CD14-positive monocyte (primary cell): ENCODE measurements around the gene MARK4. TPM values are rescaled to one million over a fixed set of nuclear protein-coding genes. Genes with fewer than 3 reads are reported as not detected.

Source experiments
- DNase-seq, 3 donors: peaks; one replicate each; pipeline ENCODE4 v3.0.0-alpha.2; 2011 to 2022
- H2AFZ ChIP-seq: 2 replicates; pipeline ENCODE4 v1.6.0; 2012; ENCODE audit warnings: mild to moderate bottlenecking, low read depth, low read length, inconsistent platforms; ENCODE audit not compliant: insufficient read depth, poor library complexity, severe bottlenecking
- H3K27ac ChIP-seq, 2 donors: 1 replicate in 1 of 2; 2 replicates in 1 of 2; pipeline ENCODE4 v1.5.1; 2012 to 2013; ENCODE audit warnings: low read length in 2 of 2, control low read depth in 1 of 2, inconsistent platforms in 1 of 2, low read depth in 1 of 2, mild to moderate bottlenecking in 1 of 2
- H3K27me3 ChIP-seq, 2 donors: one replicate each; pipeline versions ENCODE4 v1.6.0 to v1.6.1; 2011 to 2013; ENCODE audit warnings: low read length in 2 of 2; ENCODE audit not compliant: control insufficient read depth in 2 of 2, insufficient read depth in 2 of 2
- H3K36me3 ChIP-seq, 2 donors: replicated peaks in 1 of 2; 1 replicate in 1 of 2; 2 replicates in 1 of 2; pipeline versions ENCODE4 v1.5.1 to v1.6.1; 2012 to 2013; ENCODE audit warnings: low read length in 2 of 2, control low read depth in 1 of 2, inconsistent platforms in 1 of 2, mild to moderate bottlenecking in 1 of 2; ENCODE audit not compliant: insufficient read depth in 2 of 2, control insufficient read depth in 1 of 2
- H3K4me1 ChIP-seq, 2 donors: 1 replicate in 1 of 2; 2 replicates in 1 of 2; pipeline versions ENCODE4 v1.5.1 to v1.6.1; 2012 to 2013; ENCODE audit warnings: low read length in 2 of 2, control low read depth in 1 of 2, inconsistent platforms in 1 of 2, mild to moderate bottlenecking in 1 of 2, moderate library complexity in 1 of 2; ENCODE audit not compliant: insufficient read depth in 2 of 2, control insufficient read depth in 1 of 2
- H3K4me2 ChIP-seq: replicated peaks from 2 replicates; pipeline ENCODE3; 2012; ENCODE audit warnings: low read length, moderate library complexity, mild to moderate bottlenecking; ENCODE audit not compliant: poor library complexity, severe bottlenecking; ENCODE audit errors: extremely low read depth
- H3K4me3 ChIP-seq, 3 experiments: fragments of 200-600 bp in 1 of 3; sonication (generic) in 1 of 3; replicated peaks in 1 of 3; 1 replicate in 2 of 3; 2 replicates in 1 of 3; pipeline ENCODE4 v1.5.1; 2011 to 2013; ENCODE audit warnings: low read length in 3 of 3, mild to moderate bottlenecking in 3 of 3, control low read depth in 2 of 3, low read depth in 2 of 3, inconsistent platforms in 1 of 3, moderate library complexity in 1 of 3
- H3K79me2 ChIP-seq: 2 replicates; pipeline ENCODE4 v1.6.0; 2012; ENCODE audit warnings: mild to moderate bottlenecking, control low read depth, inconsistent platforms, low read length, moderate library complexity; ENCODE audit not compliant: insufficient read depth
- H3K9ac ChIP-seq: 2 replicates; pipeline ENCODE4 v1.6.0; 2017; ENCODE audit warnings: low read length, mild to moderate bottlenecking; ENCODE audit not compliant: insufficient read depth, poor library complexity, severe bottlenecking
- H3K9me3 ChIP-seq, 2 donors: replicated peaks in 1 of 2; 1 replicate in 1 of 2; 2 replicates in 1 of 2; pipeline versions ENCODE4 v1.5.1 to v1.6.1; 2012 to 2013; ENCODE audit warnings: low read length in 2 of 2, control low read depth in 1 of 2; ENCODE audit not compliant: control insufficient read depth in 1 of 2, insufficient read depth in 1 of 2
- H4K20me1 ChIP-seq: 2 replicates; pipeline ENCODE4 v1.6.0; 2012; ENCODE audit warnings: mild to moderate bottlenecking, low read length, control low read depth, moderate library complexity; ENCODE audit not compliant: insufficient read depth
- H3K27ac Mint-ChIP-seq, 7 donors: one replicate each; pipeline ENCODE4 v1.8.0; 2020; ENCODE audit warnings: mild to moderate bottlenecking in 7 of 7, mixed read lengths in 7 of 7, moderate library complexity in 6 of 7, inconsistent platforms in 2 of 7
- H3K27me3 Mint-ChIP-seq, 3 donors: one replicate each; pipeline ENCODE4 v1.8.0; 2021 to 2022; ENCODE audit warnings: low read depth in 3 of 3, mild to moderate bottlenecking in 3 of 3, mixed read lengths in 3 of 3, moderate library complexity in 3 of 3, inconsistent platforms in 1 of 3
- H3K36me3 Mint-ChIP-seq, 2 donors: one replicate each; pipeline ENCODE4 v1.8.0; 2020; ENCODE audit warnings: mixed read lengths in 2 of 2, inconsistent platforms in 1 of 2, mild to moderate bottlenecking in 1 of 2
- H3K4me1 Mint-ChIP-seq: one replicate; pipeline ENCODE4 v1.8.0; 2020; ENCODE audit warnings: mild to moderate bottlenecking, mixed read lengths
- H3K4me3 Mint-ChIP-seq, 2 donors: one replicate each; pipeline ENCODE4 v1.8.0; 2020; ENCODE audit warnings: mild to moderate bottlenecking in 2 of 2, mixed read lengths in 2 of 2, moderate library complexity in 1 of 2
- H3K9me3 Mint-ChIP-seq, 7 donors: one replicate each; pipeline ENCODE4 v1.8.0; 2020 to 2022; ENCODE audit warnings: mixed read lengths in 7 of 7, mild to moderate bottlenecking in 6 of 7, moderate library complexity in 6 of 7, inconsistent platforms in 2 of 7
- CTCF ChIP-seq: fragments of 200-600 bp; IDR thresholded peaks from one replicate; pipeline ENCODE4 v1.8.0; 2022; ENCODE audit warnings: antibody characterized with exemption, mild to moderate bottlenecking
- WGBS: methylation state at CpG from one replicate; pipeline ENCODE4 v1.1.5; 2013; ENCODE audit warnings: missing lambda C conversion rate; ENCODE audit not compliant: insufficient coverage; 5-methylcytosine and 5-hydroxymethylcytosine counted together
- intact Hi-C, 2 donors: fragments of 100-400 bp; cut with micrococcal nuclease; formaldehyde crosslinking; loops; one replicate each; pipeline versions ENCODE4 v1.15.0 to v1.15.1; 2023
- polyA plus RNA-seq, 3 donors: library from polyadenylated mRNA; depleted of rRNA in 1 of 3; unstranded in 2 of 3; stranded (reverse) in 1 of 3; fragments of 300-500 nt in 2 of 3; fragments of >200 nt in 1 of 3; fragmentation: Illumina TruSeq in 2 of 3; gene quantifications; 1 replicate in 2 of 3; 2 replicates in 1 of 3; pipeline ENCODE4 v1.2.3, GENCODE V29; 2012 to 2021

MARK4 gene
- polyA plus RNA-seq, 3 donors: 0.59 to 18.4 (median 0.69) TPM

- Histone ChIP-seq H2AFZ (no peak overlapping the region), H3K79me2 (peaks cover 26% of the 10 kb centered on the region), H3K9ac (no peak overlapping the region), H3K27ac (no peak overlapping the region), H3K36me3 (peaks cover 0 to 8% of the 10 kb centered on the region in 2 donors), H3K4me3 (no peak overlapping the region), H3K27me3 (no peaks in the 10 kb centered on the region), H4K20me1 (peaks cover 46% of the 10 kb centered on the region), H3K4me1 (peaks cover 17 to 28% of the 10 kb centered on the region in 2 donors), H3K9me3 (no peaks in the 10 kb centered on the region), H3K4me2 (no peak overlapping the region)
- peaks cover 16 to 28% of the 10 kb centered on the region in 2 donors for H3K36me3 Mint-ChIP-seq
- H3K27ac Mint-ChIP-seq: peak overlapping the region in 2 of 7 donors; percentile 10 to 61
- peaks cover 0 to 2% (median 0%) of the 10 kb centered on the region in 7 donors for H3K9me3 Mint-ChIP-seq
- intact Hi-C loops: no loop called here
- DNase-seq: no peak
- WGBS: 96% methylated on average over 7 of the region's 9 CpGs
- no peak overlapping the region for H3K4me3 Mint-ChIP-seq
- no peak for TF ChIP-seq CTCF
- peaks cover 0 to 6% (median 3%) of the 10 kb centered on the region in 3 donors for H3K27me3 Mint-ChIP-seq
- H3K4me1 Mint-ChIP-seq: peaks cover 24% of the 10 kb centered on the region
These were observed 4.6 kb downstream of the MARK4 start for GRCh38 chr19:45255611-45256157.

GRCh38 chr19:45256836-45257235, 5.8 kb downstream of the MARK4 start:
- H3K4me1 ChIP-seq: peaks cover 14 to 23% of the 10 kb centered on the region in 2 donors

More at GRCh38 chr19:45256836-45257235, 5.8 kb downstream of the MARK4 start:
- intact Hi-C loops: no loop called here
- Mint-ChIP-seq H3K9me3 (peaks cover 0 to 2% (median 0%) of the 10 kb centered on the region in 7 donors), H3K27ac (no peak overlapping the region), H3K4me1 (peaks cover 22% of the 10 kb centered on the region), H3K4me3 (no peak overlapping the region), H3K27me3 (peaks cover 0 to 6% (median 3%) of the 10 kb centered on the region in 3 donors), H3K36me3 (peaks cover 19 to 34% of the 10 kb centered on the region in 2 donors)
- H3K9ac ChIP-seq: no peak overlapping the region
- peaks cover 46% of the 10 kb centered on the region for H4K20me1 ChIP-seq
- H2AFZ ChIP-seq: no peak overlapping the region
- H3K4me3 ChIP-seq: no peak overlapping the region
- no peaks in the 10 kb centered on the region for H3K27me3 ChIP-seq
- H3K4me2 ChIP-seq: no peak overlapping the region
- peaks cover 0 to 13% of the 10 kb centered on the region in 2 donors for H3K36me3 ChIP-seq
- peaks cover 22% of the 10 kb centered on the region for H3K79me2 ChIP-seq
- WGBS: no CpG with 5 or more reads among the region's 4 CpGs
- DNase-seq: no peak
- no peak for TF ChIP-seq CTCF
- H3K9me3 ChIP-seq: no peaks in the 10 kb centered on the region
- H3K27ac ChIP-seq: no peak overlapping the region
